NCI-H510A treated with DMSO at 0.1 percent for 48 hours (cell line): ENCODE results near the gene TMEM190.

Experiments used
- DNase-seq: peaks from one replicate; lab custom pipeline; 2025; lab: John Stamatoyannopoulos, UW

Gene TMEM190

GRCh38 chr19:55423225-55424005 lies 46.8 kb downstream of the TMEM190 start:
- no peak for DNase-seq

- no peak for DNase-seq
These were observed 47.9 kb downstream of the TMEM190 start for GRCh38 chr19:55424518-55424917.

- DNase-seq = no peak
These were observed 49.4 kb downstream of the TMEM190 start for GRCh38 chr19:55426042-55426441.
